GM10266 (cell line): ENCODE measurements around the gene AFAP1L2.
"Not testable (repeated sequence)": the region's sequence is repeated elsewhere in the genome, so short reads cannot be mapped to it uniquely, and the experiment has no call there.

Experiments
- DNase-seq: peaks from one replicate; pipeline ENCODE4 v3.0.0; 2012; ENCODE audit errors: extremely low spot score
- CTCF ChIP-seq: IDR thresholded peaks from 2 replicates; pipeline ENCODE4 v1.5.1; 2012; ENCODE audit warnings: mild to moderate bottlenecking, low read depth; ENCODE audit not compliant: control insufficient read depth, insufficient read depth; ENCODE audit errors: missing control alignments

AFAP1L2 gene

DNA sequence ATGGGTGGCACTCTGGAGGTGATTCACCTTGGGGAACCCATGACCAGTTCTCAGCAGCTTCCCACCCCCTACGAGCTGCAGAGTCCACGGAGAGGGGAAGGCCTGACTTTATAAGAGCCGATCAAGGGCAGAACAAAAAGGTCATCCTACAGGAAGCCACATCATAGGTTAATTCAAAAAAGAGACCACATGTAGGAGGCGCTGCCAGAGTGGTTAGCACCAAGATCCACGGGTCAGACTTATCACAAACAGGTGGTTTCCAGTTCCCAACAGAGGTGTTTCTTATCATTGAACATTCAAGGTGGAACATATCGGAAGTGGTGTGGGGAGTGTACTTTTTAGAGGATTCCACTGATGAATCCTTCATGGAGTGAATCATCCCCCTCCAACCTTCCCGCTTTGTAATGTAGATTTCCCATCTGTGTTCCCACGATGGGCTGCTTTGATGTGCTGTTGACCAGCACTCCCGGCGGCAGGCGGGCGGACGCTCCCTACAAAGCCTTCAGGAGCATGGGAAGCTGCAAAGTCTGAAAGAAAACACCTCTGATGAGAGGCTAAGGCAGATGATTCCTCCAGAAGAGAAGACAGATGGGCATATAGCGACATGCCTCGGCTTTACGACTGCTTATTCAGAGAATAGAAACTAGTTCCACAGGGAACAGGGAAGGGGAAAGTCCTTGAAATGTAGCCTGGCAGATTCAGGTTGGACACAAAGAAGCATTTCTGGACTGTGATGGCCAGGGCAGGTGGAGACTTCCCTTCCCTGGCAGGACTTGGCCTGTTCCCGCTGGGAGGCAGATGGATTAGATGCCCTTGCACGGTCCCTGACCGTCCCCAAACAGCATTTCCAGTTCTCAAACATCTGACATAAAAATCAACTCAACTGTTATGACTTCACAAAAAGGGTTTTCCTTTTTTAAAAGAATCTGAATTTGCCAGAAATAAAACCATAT is 66.5 kb downstream of the AFAP1L2 start:
- peak; percentile 44 for DNase-seq
- no peak for TF ChIP-seq CTCF

- TF ChIP-seq CTCF = no peak
- DNase-seq = no peak
Measured at GRCh38 chr10:114336823-114337509, 67.3 kb downstream of the AFAP1L2 start.

DNA sequence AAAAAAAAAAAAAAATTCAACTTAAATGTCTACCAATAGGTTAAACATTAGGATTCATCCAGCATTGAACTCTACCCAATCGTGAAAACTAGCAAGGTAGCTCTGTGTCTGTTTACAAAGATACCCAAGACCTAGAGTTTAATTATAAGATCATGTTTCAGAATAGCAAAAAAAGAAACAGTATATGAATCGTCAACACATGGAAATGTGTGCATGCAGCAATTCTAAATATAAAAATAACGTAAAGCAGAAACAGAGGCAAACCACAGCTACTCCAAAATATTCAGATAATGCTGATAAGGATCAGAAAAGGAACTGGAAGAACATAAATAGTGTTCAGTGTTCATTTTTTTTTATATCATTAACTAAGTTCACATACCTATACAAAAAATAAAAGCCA is 68.7 kb downstream of the AFAP1L2 start:
- no peak for DNase-seq
- TF ChIP-seq CTCF = no peak

GRCh38 chr10:114334301-114334700 is 70.0 kb downstream of the AFAP1L2 start:
- DNase-seq = no peak
- no peak for TF ChIP-seq CTCF

- DNase-seq = not testable (repeated sequence)
Measured at GRCh38 chr10:114333441-114333840, 70.9 kb downstream of the AFAP1L2 start.

- TF ChIP-seq CTCF = no peak
- no peak for DNase-seq
Measured at GRCh38 chr10:114332301-114333192, 71.8 kb downstream of the AFAP1L2 start.

DNA sequence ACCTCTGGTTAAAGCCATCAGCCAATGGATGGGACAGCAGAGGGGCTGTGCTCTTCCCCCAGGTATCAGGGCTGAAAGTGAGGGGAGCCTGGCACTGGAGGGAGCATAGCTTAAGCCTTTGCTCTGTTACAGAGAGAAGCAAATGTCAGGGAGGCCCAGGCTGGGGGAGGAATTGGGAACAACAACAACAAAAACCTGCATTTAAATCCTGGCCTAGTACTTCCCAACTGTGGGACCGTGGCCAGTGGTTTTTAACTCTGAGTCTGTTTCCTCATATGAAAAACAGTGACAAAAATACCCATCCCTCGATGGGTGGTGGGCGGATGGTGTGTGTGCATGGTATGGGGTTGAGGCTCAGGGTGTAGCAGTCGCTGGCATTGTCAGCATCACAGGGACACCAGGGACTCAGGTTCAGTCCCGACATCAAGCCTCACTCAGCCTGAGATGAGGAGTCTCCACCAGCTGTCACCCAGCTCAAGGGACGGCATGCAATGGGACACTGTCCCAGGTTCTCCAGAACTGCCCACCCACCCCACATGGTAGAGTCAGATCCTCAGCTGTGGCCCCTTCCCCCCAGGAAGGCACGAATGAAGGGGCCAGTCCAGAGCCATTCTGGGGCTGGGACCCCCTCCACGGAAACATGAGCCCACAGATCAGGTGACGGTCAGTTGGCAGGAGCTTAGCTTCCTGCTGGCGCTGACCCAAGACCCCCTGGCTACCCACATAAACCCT is 74.5 kb downstream of the AFAP1L2 start:
- no peak for TF ChIP-seq CTCF
- DNase-seq = no peak
